GM18499 (cell line): ENCODE results near the gene YEATS2.

Experiments used
- ATAC-seq: cut with Tn5 transposase; IDR thresholded peaks from one replicate; pipeline ENCODE4 v1.9.1; 2021; ENCODE audit warnings: moderate number of reproducible peaks; ENCODE audit not compliant: insufficient read depth, unreplicated experiment

YEATS2 gene

GRCh38 chr3:183826448-183827250 is 129.1 kb downstream of the YEATS2 start:
- no peak for ATAC-seq

DNA sequence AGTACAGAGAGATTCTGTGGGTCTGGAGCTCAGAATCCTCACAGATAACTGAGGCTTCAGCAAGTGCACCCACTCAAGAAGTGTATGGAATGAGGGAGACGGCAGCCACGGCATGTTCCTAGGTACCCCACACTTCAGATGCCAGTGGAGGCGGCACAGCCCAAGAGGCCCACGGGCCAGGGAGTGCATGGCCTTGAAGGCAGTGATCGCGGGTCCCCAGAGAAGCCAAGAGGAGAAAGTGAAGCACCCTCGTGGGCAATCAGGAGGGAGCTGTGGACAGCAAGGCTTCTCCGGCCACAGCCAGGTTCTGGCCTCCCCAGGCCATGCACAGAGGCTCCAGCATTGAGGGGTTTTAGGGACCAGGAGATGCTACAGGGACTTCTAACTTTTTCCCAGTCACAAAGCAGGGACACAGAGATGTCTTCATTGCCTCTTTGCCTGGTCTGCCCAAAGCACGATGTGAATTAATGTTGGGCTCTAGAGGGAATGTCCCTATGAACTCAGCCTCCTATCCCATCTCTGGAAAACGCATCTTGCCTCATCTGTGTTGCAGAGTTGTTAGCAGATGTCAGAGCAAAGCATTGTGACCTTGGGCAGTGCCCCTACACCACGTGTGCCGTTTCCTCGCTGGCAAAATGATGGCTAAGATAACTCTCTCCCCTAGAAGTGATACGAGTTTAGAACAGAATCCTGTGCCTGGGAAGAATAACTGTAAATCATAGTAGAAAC is 130.4 kb downstream of the YEATS2 start:
- ATAC-seq = no peak

- no peak for ATAC-seq
These were observed 130.9 kb downstream of the YEATS2 start for GRCh38 chr3:183828538-183828870.

GRCh38 chr3:183829466-183829865 is 131.9 kb downstream of the YEATS2 start:
- ATAC-seq = no peak

- ATAC-seq = no peak
These were observed 132.6 kb downstream of the YEATS2 start for GRCh38 chr3:183830187-183830586.

DNA sequence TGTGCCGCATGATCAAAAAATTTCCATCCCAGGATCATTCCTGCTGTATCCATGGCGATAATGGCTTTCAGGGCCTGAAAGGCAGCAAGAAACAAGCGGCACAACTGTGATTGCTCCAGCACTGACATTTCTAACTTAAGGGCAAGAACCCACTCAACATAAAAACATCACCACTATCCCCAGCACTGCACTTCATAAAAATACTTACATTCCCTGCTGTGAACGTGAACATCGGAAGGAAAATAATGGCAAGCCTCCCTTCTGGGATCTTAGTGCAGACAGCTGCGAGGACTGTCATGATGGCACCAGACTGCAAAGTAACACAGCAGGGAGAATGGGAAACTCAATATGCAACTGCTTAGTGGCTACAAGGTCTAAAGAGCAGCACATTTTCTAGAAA is 135.9 kb downstream of the YEATS2 start:
- ATAC-seq = no peak

- no peak for ATAC-seq
These were observed 139.8 kb downstream of the YEATS2 start for GRCh38 chr3:183837390-183837789.

DNA sequence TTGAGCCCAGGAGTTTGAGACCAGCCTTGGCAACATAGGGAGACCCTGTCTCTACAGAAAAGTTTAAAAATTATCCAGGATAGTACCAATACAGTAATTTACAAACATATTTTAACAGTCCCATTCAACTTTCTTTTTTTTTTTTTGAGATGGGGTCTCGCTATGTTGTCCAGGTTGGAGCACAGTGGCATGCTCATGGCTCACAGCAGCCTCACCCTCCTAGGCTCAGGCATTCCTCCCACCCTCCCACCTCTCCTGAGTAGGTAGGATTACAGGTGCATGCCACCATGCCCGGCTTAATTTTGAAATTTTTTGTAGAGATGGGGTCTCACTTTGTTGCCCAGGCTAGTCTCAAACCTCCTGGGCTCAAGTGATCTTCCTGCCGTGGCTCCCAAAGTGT is 140.3 kb downstream of the YEATS2 start:
- no peak for ATAC-seq

GRCh38 chr3:183839751-183840150 is 142.2 kb downstream of the YEATS2 start:
- no peak for ATAC-seq

GRCh38 chr3:183844606-183845005 is 147.0 kb downstream of the YEATS2 start:
- ATAC-seq = no peak

DNA sequence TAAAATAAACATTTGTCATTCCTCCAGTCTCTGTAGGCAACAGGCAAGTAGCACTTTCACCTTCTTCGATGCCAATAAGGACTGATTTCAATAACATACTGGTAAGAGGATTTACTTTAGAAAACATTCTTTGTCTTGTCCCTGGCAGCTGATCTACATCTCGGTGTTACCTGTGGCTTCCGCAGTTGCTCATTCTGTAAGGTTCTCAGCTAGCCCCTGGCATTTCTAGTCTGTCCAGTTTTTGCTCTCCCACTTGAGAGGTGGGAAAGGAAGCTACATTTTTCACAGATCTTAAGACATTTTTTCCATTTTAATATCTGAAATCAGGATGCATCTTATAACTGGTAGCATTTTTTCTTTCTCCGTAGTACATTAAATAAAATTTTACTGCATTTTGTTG is 147.5 kb downstream of the YEATS2 start:
- no peak for ATAC-seq

- ATAC-seq = no peak
These were observed 148.2 kb downstream of the YEATS2 start for GRCh38 chr3:183845608-183846288.

DNA sequence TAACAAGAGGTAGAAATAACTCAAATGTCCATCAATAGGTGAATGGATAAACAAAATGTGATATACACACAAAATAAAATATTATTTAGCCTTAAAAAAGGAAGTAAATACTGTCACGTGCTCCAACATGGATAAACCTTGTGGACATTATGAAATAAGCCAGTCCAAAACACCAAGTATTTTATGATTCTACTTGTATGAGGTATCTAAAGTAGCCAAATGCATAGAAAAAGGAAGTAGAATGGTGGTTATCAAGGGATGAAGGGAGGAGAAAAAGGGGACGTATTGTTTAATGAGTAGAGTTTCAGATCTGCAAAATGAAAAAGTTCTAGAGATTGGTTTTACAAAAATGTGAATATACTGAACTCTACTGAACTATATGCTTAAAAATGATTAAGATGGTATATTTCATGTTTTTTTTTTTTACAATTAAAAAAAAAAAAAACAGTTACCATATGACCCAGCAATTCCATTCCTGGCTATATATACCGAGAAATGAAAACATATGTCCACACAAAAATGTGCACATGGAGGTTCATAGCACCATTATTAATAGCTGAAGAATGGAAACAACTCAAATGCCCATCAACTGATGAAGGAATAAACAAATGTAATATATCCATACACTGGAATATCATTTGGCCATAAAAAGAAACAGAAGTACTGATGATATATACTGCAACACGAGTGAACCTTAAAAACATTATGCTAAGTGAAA is 156.9 kb downstream of the YEATS2 start:
- ATAC-seq = no peak

- ATAC-seq = no peak
These were observed 160.3 kb downstream of the YEATS2 start for GRCh38 chr3:183857863-183858262.
